HG02970 (cell line): ENCODE results near the gene C7orf57.
"Not testable (repeated sequence)": the region's sequence is repeated elsewhere in the genome, so short reads cannot be mapped to it uniquely, and the experiment has no call there.

Experiments used
- ATAC-seq: cut with Tn5 transposase; IDR thresholded peaks from one replicate; pipeline ENCODE4 v1.9.1; 2021; ENCODE audit warnings: mild to moderate bottlenecking, moderate library complexity, moderate number of reproducible peaks; ENCODE audit not compliant: unreplicated experiment, low FRiP score

Gene C7orf57

GRCh38 chr7:48033922-48034321 lies 1.4 kb upstream of the C7orf57 start:
- no peak for ATAC-seq

- ATAC-seq = no peak
Observed at GRCh38 chr7:48035967-48036478, 680 bp downstream of the C7orf57 start.

- no peak for ATAC-seq
Observed at GRCh38 chr7:48038815-48039506, 3.6 kb downstream of the C7orf57 start.

- no peak for ATAC-seq
Observed at GRCh38 chr7:48040944-48041652, 5.8 kb downstream of the C7orf57 start.

- ATAC-seq = no peak
Observed at GRCh38 chr7:48041653-48041970, 6.3 kb downstream of the C7orf57 start.

GRCh38 chr7:48042216-48042615 lies 6.9 kb downstream of the C7orf57 start:
- ATAC-seq = no peak

GRCh38 chr7:48042636-48043035 lies 7.3 kb downstream of the C7orf57 start:
- ATAC-seq = no peak

GRCh38 chr7:48045195-48045765 lies 9.9 kb downstream of the C7orf57 start:
- no peak for ATAC-seq

GRCh38 chr7:48046458-48046857 lies 11.1 kb downstream of the C7orf57 start:
- ATAC-seq = no peak

- no peak for ATAC-seq
Observed at GRCh38 chr7:48048113-48048512, 12.8 kb downstream of the C7orf57 start.

- no peak for ATAC-seq
Observed at GRCh38 chr7:48049850-48050249, 14.5 kb downstream of the C7orf57 start.

GRCh38 chr7:48052748-48053147 lies 17.4 kb downstream of the C7orf57 start:
- ATAC-seq = no peak

- ATAC-seq = no peak
Observed at GRCh38 chr7:48053736-48054135, 18.4 kb downstream of the C7orf57 start.

- no peak for ATAC-seq
Observed at GRCh38 chr7:48058990-48059389, 23.6 kb downstream of the C7orf57 start.

- ATAC-seq = no peak
Observed at GRCh38 chr7:48059706-48060105, 24.4 kb downstream of the C7orf57 start.

- ATAC-seq = no peak
Observed at GRCh38 chr7:48063985-48064384, 28.6 kb downstream of the C7orf57 start.

- no peak for ATAC-seq
Observed at GRCh38 chr7:48067475-48067874, 32.1 kb downstream of the C7orf57 start.

- ATAC-seq = no peak
Observed at GRCh38 chr7:48074204-48074654, 38.9 kb downstream of the C7orf57 start.

- ATAC-seq = no peak
Observed at GRCh38 chr7:48077423-48077822, 42.1 kb downstream of the C7orf57 start.

GRCh38 chr7:48078470-48078869 lies 43.1 kb downstream of the C7orf57 start:
- ATAC-seq = no peak

- not testable (repeated sequence) for ATAC-seq
Observed at GRCh38 chr7:48082378-48082777, 47.0 kb downstream of the C7orf57 start.
